ENCODE results near the gene HLA-A.

DNA sequence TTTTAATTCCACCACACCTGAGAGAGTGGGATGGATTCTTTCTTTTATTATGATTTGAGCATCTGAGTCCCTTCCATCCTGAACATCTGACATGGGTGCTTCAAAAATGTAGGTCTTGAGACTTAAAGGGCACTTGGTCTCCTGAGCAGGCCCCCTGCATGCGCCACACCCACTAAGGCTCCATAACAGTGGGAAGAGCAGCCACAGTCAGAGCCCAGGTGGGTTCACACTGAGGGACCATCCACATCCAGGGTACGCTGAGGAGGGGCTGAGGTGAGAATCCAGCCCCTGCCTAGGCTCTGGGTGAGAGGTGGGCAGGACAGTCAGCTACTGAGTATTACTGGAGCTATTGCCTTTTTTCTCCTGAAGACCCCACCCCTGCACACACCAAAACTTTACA, 42.7 kb downstream of the HLA-A start:
- TF ChIP-seq, protein P1, sequence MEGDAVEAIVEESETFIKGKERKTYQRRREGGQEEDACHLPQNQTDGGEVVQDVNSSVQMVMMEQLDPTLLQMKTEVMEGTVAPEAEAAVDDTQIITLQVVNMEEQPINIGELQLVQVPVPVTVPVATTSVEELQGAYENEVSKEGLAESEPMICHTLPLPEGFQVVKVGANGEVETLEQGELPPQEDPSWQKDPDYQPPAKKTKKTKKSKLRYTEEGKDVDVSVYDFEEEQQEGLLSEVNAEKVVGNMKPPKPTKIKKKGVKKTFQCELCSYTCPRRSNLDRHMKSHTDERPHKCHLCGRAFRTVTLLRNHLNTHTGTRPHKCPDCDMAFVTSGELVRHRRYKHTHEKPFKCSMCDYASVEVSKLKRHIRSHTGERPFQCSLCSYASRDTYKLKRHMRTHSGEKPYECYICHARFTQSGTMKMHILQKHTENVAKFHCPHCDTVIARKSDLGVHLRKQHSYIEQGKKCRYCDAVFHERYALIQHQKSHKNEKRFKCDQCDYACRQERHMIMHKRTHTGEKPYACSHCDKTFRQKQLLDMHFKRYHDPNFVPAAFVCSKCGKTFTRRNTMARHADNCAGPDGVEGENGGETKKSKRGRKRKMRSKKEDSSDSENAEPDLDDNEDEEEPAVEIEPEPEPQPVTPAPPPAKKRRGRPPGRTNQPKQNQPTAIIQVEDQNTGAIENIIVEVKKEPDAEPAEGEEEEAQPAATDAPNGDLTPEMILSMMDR (IDR thresholded peaks at IDR 0.05) = no peak
- no peak for TF ChIP-seq POLR2A (IDR thresholded peaks at IDR 0.05)
